GM08714 (cell line): Measurements from ENCODE around the gene GBGT1.

Source experiments
- H3K4me3 ChIP-seq: fragments of 200-500 bp; sonication (Bioruptor generic); 2 replicates; pipeline ENCODE4 v1.5.1; 2014; ENCODE audit warnings: mild to moderate bottlenecking, low read length, inconsistent platforms
- ZNF274 ChIP-seq: IDR thresholded peaks from 2 replicates; pipeline ENCODE4 v1.6.1; 2012; ENCODE audit warnings: mild to moderate bottlenecking, low read depth, low read length

GBGT1 gene

GRCh38 chr9:133106511-133107244 is 57.0 kb downstream of the GBGT1 start:
- no peak overlapping the region for H3K4me3 ChIP-seq
- TF ChIP-seq ZNF274: no peak

DNA sequence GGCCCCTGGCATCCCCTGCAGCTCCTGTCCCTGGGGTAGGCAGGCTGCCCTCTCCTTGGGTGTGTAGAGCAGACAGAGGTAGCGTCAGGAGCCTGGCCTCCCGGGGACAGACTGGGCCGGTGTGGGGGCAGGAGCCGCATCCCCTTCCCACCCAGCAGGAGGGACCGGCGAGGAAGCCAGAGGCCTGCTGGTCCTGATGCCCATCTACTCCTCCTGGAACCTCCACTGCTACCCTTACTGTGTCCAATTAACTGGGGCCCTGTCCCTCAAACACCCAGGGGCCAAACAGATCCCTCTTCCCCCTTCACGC is 58.3 kb downstream of the GBGT1 start:
- no peak overlapping the region for H3K4me3 ChIP-seq
- TF ChIP-seq ZNF274: no peak

- TF ChIP-seq ZNF274: no peak
- H3K4me3 ChIP-seq: no peak overlapping the region
Observed at GRCh38 chr9:133104718-133105460, 58.8 kb downstream of the GBGT1 start.

DNA sequence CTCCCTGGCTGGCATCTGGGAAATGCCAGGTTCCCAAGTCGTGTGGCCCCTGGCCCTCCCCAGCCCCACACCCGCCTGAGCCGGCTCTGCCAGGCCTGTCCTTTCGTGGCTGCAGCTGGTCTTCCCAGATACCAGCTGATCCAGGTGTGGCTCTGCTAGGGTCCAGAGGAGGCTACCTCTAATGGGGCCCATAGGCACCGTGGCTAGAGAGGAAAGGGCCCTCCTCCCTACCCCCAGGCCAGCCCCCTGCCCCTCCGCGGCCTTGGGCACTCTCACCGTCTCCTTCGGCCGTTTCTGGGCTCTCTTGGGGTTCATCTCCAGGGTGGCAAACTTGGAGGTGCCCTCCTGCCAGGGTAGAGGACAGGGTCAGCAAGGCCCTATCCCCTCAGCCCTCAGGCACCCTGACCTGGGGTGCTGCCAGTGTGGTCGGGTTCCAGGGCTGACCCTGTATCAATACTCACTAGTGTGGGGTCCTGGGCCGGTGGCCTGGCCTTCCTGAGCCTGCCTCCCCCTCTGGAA is 59.7 kb downstream of the GBGT1 start:
- TF ChIP-seq ZNF274: no peak
- H3K4me3 ChIP-seq: no peak overlapping the region

DNA sequence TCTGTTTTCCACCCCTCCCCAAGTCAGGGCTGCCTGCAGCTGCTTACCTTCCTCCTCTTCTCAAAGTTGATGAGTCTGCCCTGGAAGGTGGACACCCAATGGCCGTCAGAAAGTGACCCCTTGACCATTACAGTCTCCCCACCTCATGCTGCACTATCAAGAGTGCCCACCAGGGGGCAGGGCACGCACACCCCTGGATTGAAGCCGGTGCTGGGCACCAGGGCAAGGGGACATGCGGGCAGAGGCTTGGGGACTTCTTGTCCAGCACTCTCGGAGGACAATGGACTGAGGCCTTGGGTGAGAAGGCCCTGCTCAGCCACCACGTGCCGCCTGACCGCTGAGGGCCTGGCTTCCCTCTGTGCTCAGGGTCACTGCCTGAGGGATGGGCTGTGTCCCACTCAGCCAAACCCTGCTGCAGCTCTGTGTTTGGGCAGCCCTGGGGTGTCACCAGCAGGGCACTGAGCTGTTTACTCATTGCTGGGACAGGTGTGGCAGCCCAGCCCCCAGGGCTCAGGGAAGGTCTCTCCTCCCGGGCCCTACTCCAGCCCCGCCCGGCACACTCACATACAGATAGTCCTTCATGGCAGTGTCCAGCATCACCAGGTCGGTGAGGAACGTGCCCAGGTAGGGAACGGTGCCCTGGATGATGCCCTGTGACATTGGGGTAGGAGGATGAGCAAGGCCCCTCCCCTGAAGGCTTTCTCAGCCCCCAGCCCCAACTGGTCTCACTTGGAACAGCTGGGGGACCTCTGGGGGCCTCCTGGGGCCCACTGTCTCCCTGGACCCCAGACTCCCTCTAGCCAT is 60.3 kb downstream of the GBGT1 start:
- H3K4me3 ChIP-seq: no peak overlapping the region
- no peak for TF ChIP-seq ZNF274
